Mammary epithelial cell (primary cell): ENCODE data around the gene SUCNR1.

ENCODE experiments used
- EZH2 ChIP-seq: IDR thresholded peaks from 2 replicates; pipeline ENCODE4 v1.6.1; 2012; ENCODE audit warnings: low read length, inconsistent platforms, borderline replicate concordance
- TF ChIP-seq, protein P1 (sequence below), 2 donors: IDR thresholded peaks in 1 of 2; conservative IDR thresholded peaks in 1 of 2; 2 replicates each; pipeline ENCODE4 v1.5.1; 2011 to 2012; ENCODE audit warnings: inconsistent platforms in 2 of 2, low read length in 2 of 2, mild to moderate bottlenecking in 2 of 2, control low read depth in 1 of 2, low read depth in 1 of 2; ENCODE audit not compliant: insufficient read depth in 1 of 2; ENCODE audit errors: extremely low read depth in 1 of 2

DNA sequence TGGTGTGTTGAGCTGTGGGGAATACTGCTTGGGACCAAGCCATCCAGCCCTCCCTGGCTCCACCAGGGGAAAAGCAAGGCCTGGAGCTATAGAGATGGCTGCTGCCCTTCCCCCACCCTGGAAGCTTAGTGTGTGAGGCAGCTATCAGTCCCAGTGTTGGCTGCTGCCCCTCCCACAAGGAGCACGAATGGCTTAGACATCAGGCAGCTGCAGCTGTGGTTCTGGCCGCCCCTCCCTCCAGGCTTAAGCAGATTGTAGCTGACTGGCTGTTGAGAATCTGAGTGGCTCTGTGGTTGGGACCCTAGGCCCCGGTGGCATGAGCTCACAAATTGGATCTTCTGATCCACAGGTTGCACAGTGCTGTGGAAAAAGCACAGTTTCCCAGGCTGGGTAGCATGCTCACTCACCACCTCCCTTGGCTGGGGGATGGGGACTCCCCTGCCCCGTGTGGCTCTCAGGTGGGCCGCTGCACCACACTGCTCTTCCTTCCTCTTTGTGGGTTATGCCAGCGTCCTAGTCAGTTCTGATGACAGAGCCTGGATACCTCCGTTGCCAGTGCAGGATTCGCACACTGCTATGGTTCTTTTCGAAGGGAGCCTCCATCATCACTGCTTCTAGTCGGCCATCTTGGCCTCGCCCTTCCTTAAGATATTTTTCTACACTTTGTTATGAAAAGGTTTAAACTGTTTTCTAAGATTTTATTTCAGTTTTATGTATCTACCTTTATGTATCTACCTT lies 21.2 kb upstream of the SUCNR1 start:
- TF ChIP-seq EZH2, result no peak
- TF ChIP-seq, protein P1, sequence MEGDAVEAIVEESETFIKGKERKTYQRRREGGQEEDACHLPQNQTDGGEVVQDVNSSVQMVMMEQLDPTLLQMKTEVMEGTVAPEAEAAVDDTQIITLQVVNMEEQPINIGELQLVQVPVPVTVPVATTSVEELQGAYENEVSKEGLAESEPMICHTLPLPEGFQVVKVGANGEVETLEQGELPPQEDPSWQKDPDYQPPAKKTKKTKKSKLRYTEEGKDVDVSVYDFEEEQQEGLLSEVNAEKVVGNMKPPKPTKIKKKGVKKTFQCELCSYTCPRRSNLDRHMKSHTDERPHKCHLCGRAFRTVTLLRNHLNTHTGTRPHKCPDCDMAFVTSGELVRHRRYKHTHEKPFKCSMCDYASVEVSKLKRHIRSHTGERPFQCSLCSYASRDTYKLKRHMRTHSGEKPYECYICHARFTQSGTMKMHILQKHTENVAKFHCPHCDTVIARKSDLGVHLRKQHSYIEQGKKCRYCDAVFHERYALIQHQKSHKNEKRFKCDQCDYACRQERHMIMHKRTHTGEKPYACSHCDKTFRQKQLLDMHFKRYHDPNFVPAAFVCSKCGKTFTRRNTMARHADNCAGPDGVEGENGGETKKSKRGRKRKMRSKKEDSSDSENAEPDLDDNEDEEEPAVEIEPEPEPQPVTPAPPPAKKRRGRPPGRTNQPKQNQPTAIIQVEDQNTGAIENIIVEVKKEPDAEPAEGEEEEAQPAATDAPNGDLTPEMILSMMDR (conservative IDR thresholded peaks at IDR 0.05 in 1 of 2, IDR thresholded peaks at IDR 0.05 in 1 of 2; ENCODE audit: extremely low read depth in 1 of 2, insufficient read depth in 1 of 2, low read depth in 1 of 2, low read length in 2 of 2), result no peak
